SK-N-SH (cell line): ENCODE data around the gene MBD6.

Experiments used
- MXI1 ChIP-seq: IDR thresholded peaks from 2 replicates; pipeline ENCODE4 v1.6.1; 2012; ENCODE audit warnings: mild to moderate bottlenecking, low read depth, low read length, improper control_type of control experiment
- SMC3 ChIP-seq: IDR thresholded peaks from 2 replicates; pipeline ENCODE4 v1.6.1; 2012; ENCODE audit warnings: low read depth, low read length, improper control_type of control experiment
- TF ChIP-seq, protein P1 (sequence below): fragments of 200-600 bp; sonication (generic); IDR thresholded peaks from 2 replicates; pipeline ENCODE4 v1.6.1; 2017; ENCODE audit warnings: antibody characterized with exemption, mild to moderate bottlenecking, moderate library complexity

DNA sequence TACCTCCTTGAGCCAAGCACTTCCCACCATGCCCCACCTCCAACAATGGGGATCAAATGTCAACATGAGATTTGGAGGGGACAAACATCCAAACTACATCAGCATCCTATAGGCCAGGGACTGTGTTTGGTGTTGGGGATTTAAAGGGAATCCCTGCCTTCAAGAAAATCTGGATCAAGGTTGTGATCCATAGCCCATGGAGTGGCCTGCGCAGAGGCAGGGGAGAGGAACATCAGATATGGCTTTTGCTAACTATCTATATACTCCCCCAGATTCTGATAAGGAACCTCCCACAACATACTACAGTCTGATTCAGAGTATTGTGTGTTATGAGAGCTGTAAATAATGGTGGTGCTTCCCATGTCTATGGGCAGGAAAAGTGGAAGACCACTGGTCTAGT, 32.3 kb downstream of the MBD6 start:
- TF ChIP-seq, protein P1, sequence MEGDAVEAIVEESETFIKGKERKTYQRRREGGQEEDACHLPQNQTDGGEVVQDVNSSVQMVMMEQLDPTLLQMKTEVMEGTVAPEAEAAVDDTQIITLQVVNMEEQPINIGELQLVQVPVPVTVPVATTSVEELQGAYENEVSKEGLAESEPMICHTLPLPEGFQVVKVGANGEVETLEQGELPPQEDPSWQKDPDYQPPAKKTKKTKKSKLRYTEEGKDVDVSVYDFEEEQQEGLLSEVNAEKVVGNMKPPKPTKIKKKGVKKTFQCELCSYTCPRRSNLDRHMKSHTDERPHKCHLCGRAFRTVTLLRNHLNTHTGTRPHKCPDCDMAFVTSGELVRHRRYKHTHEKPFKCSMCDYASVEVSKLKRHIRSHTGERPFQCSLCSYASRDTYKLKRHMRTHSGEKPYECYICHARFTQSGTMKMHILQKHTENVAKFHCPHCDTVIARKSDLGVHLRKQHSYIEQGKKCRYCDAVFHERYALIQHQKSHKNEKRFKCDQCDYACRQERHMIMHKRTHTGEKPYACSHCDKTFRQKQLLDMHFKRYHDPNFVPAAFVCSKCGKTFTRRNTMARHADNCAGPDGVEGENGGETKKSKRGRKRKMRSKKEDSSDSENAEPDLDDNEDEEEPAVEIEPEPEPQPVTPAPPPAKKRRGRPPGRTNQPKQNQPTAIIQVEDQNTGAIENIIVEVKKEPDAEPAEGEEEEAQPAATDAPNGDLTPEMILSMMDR = no peak
- TF ChIP-seq MXI1 = no peak
- TF ChIP-seq SMC3 = no peak
